OCI-LY7 (cell line): ENCODE measurements around the gene PTPA. TPM values are rescaled to one million over a fixed set of nuclear protein-coding genes. Genes with fewer than 3 reads are reported as not detected.

ENCODE experiments used
- BruUV-seq: library from RNA; stranded (reverse); fragments of 400-500 nt; replicated peaks from 2 replicates; lab custom pipeline; 2021; lab: Mats Ljungman, UMichigan
- CTCF ChIA-PET: fragments of 300-600 bp; sonication (Branson Sonifier 250); formaldehyde crosslinking; loops from one replicate; lab custom pipeline; 2022; ENCODE audit warnings: antibody characterized with exemption; ENCODE audit not compliant: unreplicated experiment; lab: Charles Lee
- POLR2A ChIA-PET: fragments of 300-600 bp; sonication (Branson Sonifier 250); formaldehyde crosslinking; loops from one replicate; lab custom pipeline; 2022; ENCODE audit warnings: antibody characterized with exemption; lab: Charles Lee
- DNase-seq: peaks from one replicate; pipeline ENCODE4 v3.0.0-alpha.2; 2015; ENCODE audit warnings: low spot score
- H2AFZ ChIP-seq: fragments of 200-600 bp; sonication (generic), shearing (Covaris generic); 2 replicates; pipeline ENCODE4 v1.6.1; 2014; ENCODE audit warnings: mild to moderate bottlenecking, antibody characterized with exemption, low read length, moderate library complexity
- H3K27ac ChIP-seq: fragments of 200-600 bp; sonication (generic); 2 replicates; pipeline ENCODE4 v1.5.1; 2014; ENCODE audit warnings: mixed run types, low read depth, mild to moderate bottlenecking, moderate library complexity, low read length, inconsistent platforms; ENCODE audit not compliant: poor library complexity, severe bottlenecking
- H3K36me3 ChIP-seq: fragments of 200-600 bp; sonication (generic); 2 replicates; pipeline ENCODE4 v1.6.1; 2014; ENCODE audit warnings: mild to moderate bottlenecking, antibody characterized with exemption, low read length, moderate library complexity, mixed read lengths; ENCODE audit not compliant: insufficient read depth
- H3K4me1 ChIP-seq: fragments of 200-600 bp; sonication (generic); 2 replicates; pipeline ENCODE4 v1.5.1; 2014; ENCODE audit warnings: mild to moderate bottlenecking, low read length; ENCODE audit not compliant: insufficient read depth, poor library complexity, severe bottlenecking
- H3K4me2 ChIP-seq: fragments of 200-600 bp; sonication (generic); 2 replicates; pipeline ENCODE4 v1.6.1; 2014; ENCODE audit warnings: mild to moderate bottlenecking, low read length
- H3K4me3 ChIP-seq: fragments of 200-600 bp; sonication (generic); 2 replicates; pipeline ENCODE4 v1.5.1; 2014; ENCODE audit warnings: mild to moderate bottlenecking, low read depth, low read length; ENCODE audit not compliant: poor library complexity, severe bottlenecking
- H3K79me2 ChIP-seq: fragments of 200-600 bp; sonication (generic); 2 replicates; pipeline ENCODE4 v1.6.1; 2016; ENCODE audit warnings: low read depth, mild to moderate bottlenecking, low read length, moderate library complexity, mixed read lengths; ENCODE audit not compliant: insufficient read depth
- H3K9me2 ChIP-seq: fragments of 200-600 bp; sonication (generic); 2 replicates; pipeline ENCODE4 v1.6.1; 2016; ENCODE audit warnings: mild to moderate bottlenecking, low read length, mixed read lengths; ENCODE audit not compliant: insufficient read depth
- H3K9me3 ChIP-seq: fragments of 200-600 bp; sonication (generic); 2 replicates; pipeline ENCODE4 v1.6.1; 2014; ENCODE audit warnings: mild to moderate bottlenecking, mixed run types, low read length, mixed read lengths
- H4K20me1 ChIP-seq: fragments of 200-600 bp; sonication (generic); 2 replicates; pipeline ENCODE4 v1.6.1; 2014; ENCODE audit warnings: mild to moderate bottlenecking, antibody characterized with exemption, low read length, moderate library complexity, mixed read lengths; ENCODE audit not compliant: insufficient read depth
- EZH2phosphoT487 ChIP-seq: fragments of 200-600 bp; sonication (generic); IDR thresholded peaks from 2 replicates; pipeline ENCODE4 v1.6.1; 2018; ENCODE audit warnings: low read depth, borderline replicate concordance, mild to moderate bottlenecking, mixed run types, antibody characterized with exemption, low read length, moderate library complexity, mixed read lengths
- intact Hi-C: fragments of 100-400 bp; cut with micrococcal nuclease; formaldehyde crosslinking; loops from one replicate; pipeline ENCODE4 v1.10.0; 2022; ENCODE audit not compliant: unreplicated experiment
- total RNA-seq, 2 experiments: library from RNA; depleted of rRNA in 1 of 2; stranded (reverse); fragments of >200 nt in 1 of 2; shearing (Covaris generic) in 1 of 2; gene quantifications; 2 replicates each; pipeline ENCODE4 v1.2.3, GENCODE V29; 2014 to 2022
- TF ChIP-seq, protein P1 (sequence below): fragments of 200-600 bp; sonication (generic); conservative IDR thresholded peaks from 2 replicates; pipeline ENCODE4 v1.5.1; 2014; ENCODE audit warnings: mild to moderate bottlenecking, antibody characterized with exemption, low read length, moderate library complexity, mixed read lengths

PTPA gene
- total RNA-seq, 2 experiments from 2014 or later = 106 to 111 TPM

DNA sequence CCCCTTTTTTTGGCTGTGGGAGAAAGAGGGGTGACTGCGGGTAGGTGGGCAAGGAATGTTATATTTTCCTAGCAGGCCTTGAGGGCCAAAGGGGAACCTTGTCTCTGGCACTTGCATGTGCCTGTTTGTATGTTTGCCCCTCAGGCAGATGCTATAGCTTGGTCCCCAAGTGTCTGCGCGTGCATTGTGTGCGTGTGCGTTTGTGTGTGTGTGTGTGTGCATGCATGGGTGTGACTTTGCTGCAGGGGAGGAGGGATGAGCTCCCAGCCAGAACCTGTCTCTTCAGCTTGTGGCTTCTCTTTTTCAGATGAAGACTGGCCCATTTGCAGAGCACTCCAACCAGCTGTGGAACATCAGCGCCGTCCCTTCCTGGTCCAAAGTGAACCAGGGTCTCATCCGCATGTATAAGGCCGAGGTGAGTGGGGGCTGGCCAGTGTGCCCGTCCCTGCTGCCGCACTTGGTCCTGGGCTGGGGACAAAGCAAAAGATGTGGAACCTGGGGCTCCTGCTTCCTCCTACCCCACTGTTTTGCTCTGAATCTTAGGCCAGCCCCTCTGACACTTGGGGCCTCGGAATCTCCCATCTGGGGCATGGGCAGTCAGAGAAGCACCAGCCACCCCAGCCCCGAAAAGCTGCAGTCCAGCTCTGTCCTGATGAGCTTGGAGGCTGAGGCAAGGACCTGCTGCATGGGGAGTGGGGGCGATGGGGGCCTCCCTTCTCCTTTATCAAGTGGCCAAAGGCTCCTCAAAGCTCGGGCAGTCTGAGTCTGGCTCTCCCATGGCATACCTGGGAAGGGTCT, 31.1 kb downstream of the PTPA start:
- intact Hi-C loops = loop anchor here (2.0 to 5.0 kb wide), 2 partner anchors 130 to 270 kb away; no protein-coding TSS in a partner anchor
- no peaks in the 10 kb centered on the region for H3K9me3 ChIP-seq
- peak overlapping the region; percentile 98 for H3K4me2 ChIP-seq
- no peaks in the 10 kb centered on the region for H4K20me1 ChIP-seq
- CTCF ChIA-PET = interaction anchor here (0.5 to 1.9 kb wide), 9 partner anchors 11 to 1983 kb away, joined by 3 to 7 read pairs (median 3); no protein-coding TSS in a partner anchor
- peak; percentile 44 for DNase-seq
- POLR2A ChIA-PET = interaction anchor here (0.6 to 1.3 kb wide), 7 partner anchors 12 to 112 kb away, joined by 3 to 6 read pairs (median 3); partner anchors contain the start of gene IER5L
- peak overlapping the region; percentile 91 for H3K27ac ChIP-seq
- no peak overlapping the region for H2AFZ ChIP-seq
- H3K79me2 ChIP-seq = no peaks in the 10 kb centered on the region; the same call in 1 of the 2 replicates
- H3K36me3 ChIP-seq = peaks cover 34% of the 10 kb centered on the region
- TF ChIP-seq, protein P1, sequence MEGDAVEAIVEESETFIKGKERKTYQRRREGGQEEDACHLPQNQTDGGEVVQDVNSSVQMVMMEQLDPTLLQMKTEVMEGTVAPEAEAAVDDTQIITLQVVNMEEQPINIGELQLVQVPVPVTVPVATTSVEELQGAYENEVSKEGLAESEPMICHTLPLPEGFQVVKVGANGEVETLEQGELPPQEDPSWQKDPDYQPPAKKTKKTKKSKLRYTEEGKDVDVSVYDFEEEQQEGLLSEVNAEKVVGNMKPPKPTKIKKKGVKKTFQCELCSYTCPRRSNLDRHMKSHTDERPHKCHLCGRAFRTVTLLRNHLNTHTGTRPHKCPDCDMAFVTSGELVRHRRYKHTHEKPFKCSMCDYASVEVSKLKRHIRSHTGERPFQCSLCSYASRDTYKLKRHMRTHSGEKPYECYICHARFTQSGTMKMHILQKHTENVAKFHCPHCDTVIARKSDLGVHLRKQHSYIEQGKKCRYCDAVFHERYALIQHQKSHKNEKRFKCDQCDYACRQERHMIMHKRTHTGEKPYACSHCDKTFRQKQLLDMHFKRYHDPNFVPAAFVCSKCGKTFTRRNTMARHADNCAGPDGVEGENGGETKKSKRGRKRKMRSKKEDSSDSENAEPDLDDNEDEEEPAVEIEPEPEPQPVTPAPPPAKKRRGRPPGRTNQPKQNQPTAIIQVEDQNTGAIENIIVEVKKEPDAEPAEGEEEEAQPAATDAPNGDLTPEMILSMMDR = no peak
- TF ChIP-seq EZH2phosphoT487 = no peak
- BruUV-seq = no TSS peak
- H3K4me3 ChIP-seq = peak overlapping the region; percentile 61
- no peaks in the 10 kb centered on the region for H3K9me2 ChIP-seq
- H3K4me1 ChIP-seq = peaks cover 66% of the 10 kb centered on the region

DNA sequence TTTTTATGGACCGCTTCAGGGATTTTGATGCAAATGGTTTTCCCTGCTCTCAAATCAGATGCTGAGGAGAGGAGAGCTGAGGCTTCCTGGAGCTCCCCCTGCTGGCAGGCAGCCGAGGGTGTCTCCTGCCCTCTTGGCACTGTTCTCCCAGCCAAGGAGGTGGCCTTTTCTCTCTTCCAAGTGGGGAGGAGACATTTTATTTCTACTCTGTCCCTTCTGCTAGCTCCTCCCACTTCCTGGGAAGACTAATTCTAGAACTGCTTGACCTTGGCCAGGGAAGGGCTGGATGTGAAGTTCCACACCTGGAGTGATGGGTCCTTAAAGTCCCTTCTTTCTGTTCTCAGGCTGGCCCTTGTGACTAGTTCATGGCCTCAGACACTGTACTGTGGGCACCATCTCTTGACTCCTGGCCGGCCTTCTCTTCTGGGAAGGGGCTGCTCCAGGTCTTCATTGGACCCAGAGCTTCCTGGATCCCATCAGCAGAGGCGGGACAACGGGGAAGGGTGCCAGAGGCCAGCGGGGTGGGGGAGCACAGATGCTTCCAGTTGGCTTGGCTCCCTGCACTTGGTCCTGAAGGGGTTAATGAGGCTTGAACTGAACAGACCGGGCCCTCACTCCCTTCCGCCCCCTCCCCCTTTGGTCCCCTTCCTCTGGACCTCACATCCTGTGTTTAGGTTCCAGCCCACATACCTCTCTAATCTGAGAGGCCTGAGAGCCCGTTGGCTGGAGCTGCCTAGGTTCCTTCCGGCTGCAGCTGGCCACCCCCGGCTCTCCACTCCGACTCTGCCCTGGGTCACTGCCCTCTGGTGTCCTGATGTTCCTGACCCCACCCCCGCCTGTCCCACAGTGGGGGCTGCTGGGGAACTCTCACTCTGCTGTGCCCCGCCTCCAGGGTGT, 32.1 kb downstream of the PTPA start:
- Histone ChIP-seq H3K9me2 (no peaks in the 10 kb centered on the region), H3K4me1 (peaks cover 74% of the 10 kb centered on the region), H4K20me1 (no peaks in the 10 kb centered on the region), H3K9me3 (no peaks in the 10 kb centered on the region), H2AFZ (no peak overlapping the region), H3K79me2 (no peaks in the 10 kb centered on the region; the same call in 1 of the 2 replicates), H3K27ac (peak overlapping the region; percentile 91), H3K36me3 (peaks cover 30% of the 10 kb centered on the region), H3K4me2 (peak overlapping the region; percentile 98), H3K4me3 (peak overlapping the region; percentile 61)
- intact Hi-C loops = loop anchor here (2.0 to 5.0 kb wide), 2 partner anchors 129 to 270 kb away; no protein-coding TSS in a partner anchor
- CTCF ChIA-PET = interaction anchor here (0.5 to 1.9 kb wide), 7 partner anchors 14 to 482 kb away, joined by 3 to 4 read pairs (median 3); no protein-coding TSS in a partner anchor
- TF ChIP-seq, protein P1 = peak; percentile 99
- TF ChIP-seq EZH2phosphoT487 = no peak
- BruUV-seq = no TSS peak
- peak; percentile 82 for DNase-seq
- POLR2A ChIA-PET = interaction anchor here (0.6 to 1.3 kb wide), 7 partner anchors 13 to 377 kb away, joined by 3 to 6 read pairs (median 3); partner anchors contain the start of gene IER5L
